Measurements from ENCODE around the gene CSH1.
A peak's percentile ranks its signal among the peaks of the same experiment; 100 is the strongest.
"Not testable (repeated sequence)": the region's sequence is repeated elsewhere in the genome, so short reads cannot be mapped to it uniquely, and the experiment has no call there.

CSH1 gene

GRCh38 chr17:63904796-63905195 lies 8.4 kb upstream of the CSH1 start:
- DNase-seq (ENCODE audit: low read depth in 2 of 3, low spot score in 1 of 3), result not testable (repeated sequence)

- peak in 1 of 3 donors; percentile 53 for DNase-seq (ENCODE audit: low read depth in 2 of 3, low spot score in 1 of 3)
These were observed 7.4 kb upstream of the CSH1 start for GRCh38 chr17:63903787-63904201.

DNA sequence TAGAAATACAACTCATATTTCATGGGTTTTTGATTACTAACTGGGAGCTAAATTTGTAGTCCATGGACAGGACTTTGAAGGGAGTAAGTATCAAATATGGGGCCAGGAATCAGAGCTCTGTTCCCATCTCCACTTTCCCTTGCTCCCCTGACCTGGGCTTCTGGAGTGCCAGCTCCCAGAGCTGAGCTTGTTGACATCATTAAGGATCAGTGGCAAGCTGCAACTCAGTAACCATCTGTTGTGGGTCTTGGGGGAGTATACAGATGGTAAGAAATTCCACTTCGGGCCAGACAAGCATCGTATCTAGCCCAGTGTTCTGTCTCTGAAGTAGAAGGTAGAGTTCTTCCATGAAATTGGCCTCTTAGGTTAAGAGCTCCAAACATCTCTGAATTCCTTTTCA lies 5.6 kb upstream of the CSH1 start:
- not testable (repeated sequence) for DNase-seq (ENCODE audit: low read depth in 2 of 3, low spot score in 1 of 3)

- peak; percentile 11 to 59 (median 20) for DNase-seq (ENCODE audit: low read depth in 2 of 3, low spot score in 1 of 3)
These were observed 2.8 kb upstream of the CSH1 start for GRCh38 chr17:63898899-63899798.

GRCh38 chr17:63894821-63895220 lies 1.6 kb downstream of the CSH1 start:
- DNase-seq (ENCODE audit: low read depth in 2 of 3, low spot score in 1 of 3), result not testable (repeated sequence)

DNA sequence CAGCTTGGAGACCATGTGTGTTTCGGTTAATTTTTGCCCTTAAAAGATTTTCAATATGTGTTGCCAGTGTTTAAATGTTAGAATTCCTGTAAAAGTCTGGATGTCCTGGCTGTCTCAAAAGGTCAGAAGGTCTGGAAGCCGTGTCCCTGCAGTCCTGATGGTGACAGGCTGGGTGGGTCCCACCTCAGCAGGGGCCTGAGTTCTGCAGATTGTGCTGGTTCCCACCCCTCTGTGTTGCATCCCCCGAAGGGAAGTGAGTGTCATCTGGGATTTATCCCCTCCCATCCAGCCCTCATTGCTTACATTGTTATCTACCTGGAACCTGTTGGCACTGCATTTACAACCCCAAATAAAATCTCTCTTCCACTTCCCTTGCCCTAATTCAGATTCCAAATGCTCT lies 2.4 kb downstream of the CSH1 start:
- not testable (repeated sequence) for DNase-seq (ENCODE audit: low read depth in 2 of 3, low spot score in 1 of 3)

GRCh38 chr17:63892316-63893037 lies 3.9 kb downstream of the CSH1 start:
- not testable (repeated sequence) for DNase-seq (ENCODE audit: low read depth in 2 of 3, low spot score in 1 of 3)

- peak in 1 of 3 donors; percentile 48 for DNase-seq (ENCODE audit: low read depth in 2 of 3, low spot score in 1 of 3)
These were observed 7.1 kb downstream of the CSH1 start for GRCh38 chr17:63889026-63889848.

DNA sequence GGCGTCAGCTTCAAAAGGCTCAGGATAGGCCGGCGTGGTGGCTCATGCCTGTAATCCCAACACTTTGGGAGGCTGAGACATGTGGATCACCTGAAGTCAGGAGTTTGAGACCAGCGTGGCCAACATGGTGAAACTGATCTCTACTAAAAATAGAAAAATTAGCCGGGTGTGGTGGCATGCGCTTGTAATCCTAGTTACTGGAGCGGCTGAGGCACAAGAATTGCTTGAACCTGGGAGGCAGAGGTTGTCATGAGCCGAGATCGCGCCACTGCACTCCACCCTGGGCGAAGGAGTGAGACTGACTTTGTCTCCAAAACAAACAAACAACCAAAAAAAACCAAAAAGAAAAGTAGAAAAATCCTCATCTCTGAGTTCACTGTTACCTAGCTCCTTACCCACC lies 11.3 kb downstream of the CSH1 start:
- not testable (repeated sequence) for DNase-seq (ENCODE audit: low read depth in 2 of 3, low spot score in 1 of 3)

DNA sequence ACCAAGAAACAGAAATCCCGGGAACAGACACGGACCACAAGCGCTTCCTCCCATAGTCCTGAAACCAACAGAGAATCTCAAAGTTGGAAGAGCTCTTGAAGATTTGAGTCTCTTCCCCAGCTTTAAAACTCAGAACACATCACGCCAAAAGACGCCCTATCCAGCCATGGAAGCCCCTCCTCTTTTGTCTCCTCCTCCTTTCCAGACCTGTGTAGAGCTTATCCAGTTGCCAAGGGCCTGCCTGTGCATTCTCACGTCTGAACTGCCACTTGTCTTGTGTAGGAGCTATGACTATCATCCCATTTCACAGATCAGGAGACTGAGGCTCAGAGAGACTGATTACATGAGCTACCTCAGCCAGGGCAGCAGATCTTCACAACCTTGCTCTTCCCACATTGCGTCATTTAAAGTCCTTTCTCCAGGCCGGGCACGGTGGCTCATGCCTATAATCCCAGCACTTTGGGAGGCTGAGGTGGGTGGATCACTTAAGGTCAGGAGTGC lies 13.7 kb downstream of the CSH1 start:
- DNase-seq (ENCODE audit: low read depth in 2 of 3, low spot score in 1 of 3), result not testable (repeated sequence)

- peak; percentile 32 to 71 (median 42) for DNase-seq (ENCODE audit: low read depth in 2 of 3, low spot score in 1 of 3)
These were observed 14.3 kb downstream of the CSH1 start, which contains the start of gene GH2 for GRCh38 chr17:63881935-63882601. Gene GH2 (minus strand): TSS chr17:63881944. CDS start chr17:63881801, 143 bp downstream.

GRCh38 chr17:63881337-63881736 lies 15.0 kb downstream of the CSH1 start:
- not testable (repeated sequence) for DNase-seq (ENCODE audit: low read depth in 2 of 3, low spot score in 1 of 3)

- no peak for DNase-seq (ENCODE audit: low read depth in 2 of 3, low spot score in 1 of 3)
These were observed 15.7 kb downstream of the CSH1 start for GRCh38 chr17:63880706-63881105.

DNA sequence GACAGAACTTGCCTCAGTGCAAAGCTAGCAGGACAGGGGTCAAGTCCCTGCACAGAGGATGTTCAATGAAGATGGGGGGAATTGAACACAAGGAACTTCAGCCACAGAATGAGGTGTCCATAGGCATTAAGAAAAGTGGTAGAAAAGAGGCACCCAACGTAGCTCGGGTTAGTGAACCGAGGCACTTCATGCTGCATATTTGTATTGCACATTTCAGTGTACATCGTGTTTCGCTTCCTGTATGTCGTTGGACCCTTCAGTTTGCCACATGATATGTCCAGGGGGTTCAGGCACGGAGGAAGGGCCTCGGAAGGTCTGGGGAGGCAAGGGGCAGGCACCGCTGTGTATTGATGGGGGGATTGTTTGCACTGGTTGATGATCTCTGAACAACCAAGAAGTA lies 18.0 kb downstream of the CSH1 start:
- DNase-seq (ENCODE audit: low read depth in 2 of 3, low spot score in 1 of 3), result not testable (repeated sequence)

GRCh38 chr17:63874693-63875092 lies 21.7 kb downstream of the CSH1 start:
- not testable (repeated sequence) for DNase-seq (ENCODE audit: low read depth in 2 of 3, low spot score in 1 of 3)

DNA sequence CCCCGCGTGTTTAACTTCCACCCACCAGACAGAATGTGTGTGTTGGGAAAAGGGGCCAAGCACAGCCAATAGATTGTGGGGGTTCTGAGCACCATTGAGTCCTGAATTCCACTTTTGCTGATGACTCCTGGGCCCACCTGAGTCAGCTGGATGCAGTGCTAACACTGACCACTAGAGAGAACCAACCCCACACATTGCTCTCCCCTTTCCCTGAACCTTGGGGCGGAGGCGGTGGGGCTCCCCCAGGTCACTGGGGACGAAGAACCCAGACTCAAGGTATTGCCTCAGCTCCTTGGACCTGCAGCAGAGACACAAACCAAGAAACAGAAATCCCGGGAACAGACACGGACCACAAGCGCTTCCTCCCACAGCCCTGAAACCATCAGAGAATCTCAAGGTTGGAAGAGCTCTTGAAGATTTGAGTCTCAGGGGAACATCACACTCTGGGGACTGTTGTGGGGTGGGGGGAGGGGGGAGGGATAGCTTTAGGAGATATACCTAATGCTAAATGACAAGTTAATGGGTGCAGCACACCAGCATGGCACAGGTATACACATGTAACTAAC lies 22.2 kb downstream of the CSH1 start:
- DNase-seq (ENCODE audit: low read depth in 2 of 3, low spot score in 1 of 3), result not testable (repeated sequence)

GRCh38 chr17:63873577-63873976 lies 22.8 kb downstream of the CSH1 start, which contains the start of gene CSH2:
Gene CSH2 (minus strand): TSS chr17:63873677. CDS start chr17:63873614, 63 bp downstream.
- not testable (repeated sequence) for DNase-seq (ENCODE audit: low read depth in 2 of 3, low spot score in 1 of 3)

GRCh38 chr17:63871646-63872365 lies 24.6 kb downstream of the CSH1 start:
- DNase-seq (ENCODE audit: low read depth in 2 of 3, low spot score in 1 of 3), result not testable (repeated sequence)

DNA sequence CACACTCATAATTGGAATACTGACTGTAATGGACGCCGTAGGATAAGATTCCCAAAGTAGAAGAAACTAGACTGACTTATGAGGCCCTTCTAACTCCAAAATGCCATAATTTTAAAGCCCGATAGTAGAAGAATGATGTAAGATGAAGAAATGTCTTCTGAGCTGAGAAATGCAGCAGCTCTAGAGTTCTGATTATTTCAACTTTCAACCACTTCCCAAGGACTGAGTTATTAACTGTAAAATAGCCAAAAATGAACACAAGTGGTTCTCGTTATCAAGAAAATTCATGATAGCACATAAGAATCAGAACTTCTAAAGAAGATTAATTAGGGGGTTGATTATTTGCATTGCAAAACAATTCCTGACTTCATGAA lies 26.1 kb downstream of the CSH1 start:
- DNase-seq (ENCODE audit: low read depth in 2 of 3, low spot score in 1 of 3), result not testable (repeated sequence)

Data from stimulated activated CD4-positive, alpha-beta T cell treated with anti-CD3 and anti-CD28 coated beads, Interleukin-12 subunit alpha, Interleukin-12 subunit beta, amount 100 ng/mL, for 48 hours (primary cell).